IPS-NIHi11 (cell line): ENCODE data around the gene SALL4.
"Not testable (repeated sequence)": the region's sequence is repeated elsewhere in the genome, so short reads cannot be mapped to it uniquely, and the experiment has no call there.

Source experiments
- DNase-seq: peaks from one replicate; pipeline ENCODE4 v3.0.0; 2012; ENCODE audit warnings: mixed read lengths, low spot score

The SALL4 gene

GRCh38 chr20:51765381-51765780, 36.9 kb downstream of the SALL4 start:
- not testable (repeated sequence) for DNase-seq

GRCh38 chr20:51763965-51764602, 38.2 kb downstream of the SALL4 start:
- DNase-seq: no peak

- DNase-seq: no peak
Measured at GRCh38 chr20:51760905-51761546, 41.3 kb downstream of the SALL4 start.

GRCh38 chr20:51759769-51760510, 42.4 kb downstream of the SALL4 start:
- no peak for DNase-seq

- DNase-seq: no peak
Measured at GRCh38 chr20:51758978-51759544, 43.3 kb downstream of the SALL4 start.

- DNase-seq: no peak
Measured at GRCh38 chr20:51757226-51757625, 45.1 kb downstream of the SALL4 start.

GRCh38 chr20:51756653-51757052, 45.7 kb downstream of the SALL4 start:
- DNase-seq: no peak

- DNase-seq: not testable (repeated sequence)
Measured at GRCh38 chr20:51753220-51753619, 49.1 kb downstream of the SALL4 start.

GRCh38 chr20:51752343-51752951, 49.9 kb downstream of the SALL4 start:
- no peak for DNase-seq

GRCh38 chr20:51750770-51751388, 51.4 kb downstream of the SALL4 start:
- DNase-seq: no peak

- DNase-seq: peak; percentile 55
Measured at GRCh38 chr20:51750037-51750769, 52.1 kb downstream of the SALL4 start.

- no peak for DNase-seq
Measured at GRCh38 chr20:51749674-51750036, 52.7 kb downstream of the SALL4 start.

GRCh38 chr20:51747182-51747911, 55.0 kb downstream of the SALL4 start:
- DNase-seq: no peak

GRCh38 chr20:51745804-51746203, 56.5 kb downstream of the SALL4 start:
- no peak for DNase-seq

- DNase-seq: no peak
Measured at GRCh38 chr20:51740838-51741237, 61.5 kb downstream of the SALL4 start.

GRCh38 chr20:51740308-51740707, 62.0 kb downstream of the SALL4 start:
- not testable (repeated sequence) for DNase-seq

GRCh38 chr20:51739722-51740249, 62.5 kb downstream of the SALL4 start:
- no peak for DNase-seq

- DNase-seq: no peak
Measured at GRCh38 chr20:51738877-51739447, 63.4 kb downstream of the SALL4 start.

- DNase-seq: not testable (repeated sequence)
Measured at GRCh38 chr20:51738261-51738660, 64.1 kb downstream of the SALL4 start.

GRCh38 chr20:51736947-51737346, 65.4 kb downstream of the SALL4 start:
- DNase-seq: no peak
